T-helper 9 cell (primary cell): ENCODE measurements around the gene CTLA4.

ENCODE experiments used
- DNase-seq: peaks from one replicate; pipeline ENCODE4 v3.0.0-alpha.2; 2020
- total RNA-seq, 2 donors: gene quantifications; one replicate each; lab custom pipeline; 2026; lab: John Stamatoyannopoulos, UW

The CTLA4 gene
- 27.6 to 48.7 reads per million in 2 donors for total RNA-seq

GRCh38 chr2:203867561-203868200 lies at the start of gene CTLA4:
TSS of gene CTLA4 (plus strand) at chr2:203867771. CDS start at chr2:203867943, 172 bp downstream.
- DNase-seq, result no peak

GRCh38 chr2:203818656-203819055 lies 48.9 kb upstream of the CTLA4 start:
- no peak for DNase-seq

GRCh38 chr2:203819434-203820133 lies 48.0 kb upstream of the CTLA4 start:
- no peak for DNase-seq

- no peak for DNase-seq
Observed at GRCh38 chr2:203820969-203821368, 46.6 kb upstream of the CTLA4 start.

GRCh38 chr2:203822240-203822639 lies 45.3 kb upstream of the CTLA4 start:
- no peak for DNase-seq

GRCh38 chr2:203823173-203823572 lies 44.4 kb upstream of the CTLA4 start:
- no peak for DNase-seq

- no peak for DNase-seq
Observed at GRCh38 chr2:203824057-203824456, 43.5 kb upstream of the CTLA4 start.

- no peak for DNase-seq
Observed at GRCh38 chr2:203824603-203825002, 43.0 kb upstream of the CTLA4 start.

- DNase-seq, result no peak
Observed at GRCh38 chr2:203826704-203827103, 40.9 kb upstream of the CTLA4 start.

- DNase-seq, result no peak
Observed at GRCh38 chr2:203830304-203831055, 37.1 kb upstream of the CTLA4 start.

GRCh38 chr2:203835420-203835819 lies 32.2 kb upstream of the CTLA4 start:
- no peak for DNase-seq

GRCh38 chr2:203835892-203836800 lies 31.4 kb upstream of the CTLA4 start:
- no peak for DNase-seq

GRCh38 chr2:203840655-203841205 lies 26.8 kb upstream of the CTLA4 start:
- no peak for DNase-seq

GRCh38 chr2:203841654-203842053 lies 25.9 kb upstream of the CTLA4 start:
- DNase-seq, result no peak

- DNase-seq, result no peak
Observed at GRCh38 chr2:203842373-203842772, 25.2 kb upstream of the CTLA4 start.

- DNase-seq, result no peak
Observed at GRCh38 chr2:203846490-203847105, 21.0 kb upstream of the CTLA4 start.

GRCh38 chr2:203849010-203849409 lies 18.6 kb upstream of the CTLA4 start:
- no peak for DNase-seq

- no peak for DNase-seq
Observed at GRCh38 chr2:203852760-203853159, 14.8 kb upstream of the CTLA4 start.

GRCh38 chr2:203853271-203853670 lies 14.3 kb upstream of the CTLA4 start:
- DNase-seq, result no peak

- DNase-seq, result no peak
Observed at GRCh38 chr2:203853722-203854121, 13.8 kb upstream of the CTLA4 start.

- DNase-seq, result no peak
Observed at GRCh38 chr2:203855274-203855673, 12.3 kb upstream of the CTLA4 start.

GRCh38 chr2:203857656-203858055 lies 9.9 kb upstream of the CTLA4 start:
- no peak for DNase-seq
